Measurements from ENCODE around the gene OR10S1. TPM values are rescaled to one million over a fixed set of nuclear protein-coding genes. Genes with fewer than 3 reads are reported as not detected.

OR10S1 gene
- polyA plus RNA-seq, 3 donors: not detected

DNA sequence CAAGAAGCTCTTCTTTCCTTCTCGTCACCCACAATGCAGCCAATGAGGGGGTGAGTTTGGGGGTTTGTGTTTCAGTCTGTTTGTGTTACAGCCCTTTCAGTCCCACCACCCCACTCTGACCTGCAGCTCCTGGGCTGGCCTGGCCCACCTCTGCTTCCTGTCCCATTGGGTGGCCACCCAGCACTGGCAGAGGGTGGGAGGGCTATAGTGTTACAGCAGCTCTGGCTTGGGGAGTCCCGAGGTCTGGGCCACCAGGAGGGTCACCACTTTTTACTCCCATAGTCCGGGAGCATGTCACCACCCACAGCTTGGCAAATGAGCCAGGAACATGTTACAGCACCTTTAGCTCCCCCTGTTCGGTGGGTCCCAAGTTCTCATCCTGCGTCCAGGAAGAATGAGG, 1.7 kb upstream of the OR10S1 start:
- Histone ChIP-seq H2AFZ (ENCODE audit: insufficient read depth, low read depth, low read length, poor library complexity, severe bottlenecking) (no peak overlapping the region), H3K9me3 (replicated peaks in 1 of 2; ENCODE audit: control insufficient read depth in 1 of 2, insufficient read depth in 1 of 2, low read length in 2 of 2) (peaks cover 0 to 11% of the 10 kb centered on the region in 2 donors), H3K9ac (ENCODE audit: insufficient read depth, low read length, poor library complexity, severe bottlenecking) (no peak overlapping the region), H3K36me3 (replicated peaks in 1 of 2; ENCODE audit: control insufficient read depth in 1 of 2, insufficient read depth in 2 of 2, low read length in 2 of 2) (no peaks in the 10 kb centered on the region), H3K4me2 (replicated peaks; ENCODE audit: extremely low read depth, low read length, poor library complexity, severe bottlenecking) (no peak overlapping the region), H3K27ac (ENCODE audit: low read depth in 1 of 2, low read length in 2 of 2) (no peak overlapping the region), H4K20me1 (ENCODE audit: insufficient read depth, low read length) (no peaks in the 10 kb centered on the region), H3K79me2 (ENCODE audit: insufficient read depth, low read length) (no peaks in the 10 kb centered on the region), H3K4me1 (ENCODE audit: control insufficient read depth in 1 of 2, insufficient read depth in 2 of 2, low read length in 2 of 2) (no peaks in the 10 kb centered on the region), H3K27me3 (ENCODE audit: control insufficient read depth in 2 of 2, insufficient read depth in 2 of 2, low read length in 2 of 2) (no peaks in the 10 kb centered on the region), H3K4me3 (replicated peaks in 1 of 3; ENCODE audit: low read depth in 2 of 3, low read length in 3 of 3) (no peak overlapping the region)
- H3K27ac Mint-ChIP-seq: no peak overlapping the region
- no peak for TF ChIP-seq CTCF (IDR thresholded peaks at IDR 0.05)
- H3K4me1 Mint-ChIP-seq: no peaks in the 10 kb centered on the region
- no peak for DNase-seq
- intact Hi-C loops (cut with micrococcal nuclease): no loop called here
- H3K27me3 Mint-ChIP-seq (ENCODE audit: low read depth in 3 of 3): peaks cover 0 to 2% (median 0%) of the 10 kb centered on the region in 3 donors
- WGBS (ENCODE audit: insufficient coverage): 95% methylated on average over 2 of the region's 5 CpGs
- H3K36me3 Mint-ChIP-seq: no peaks in the 10 kb centered on the region
- H3K9me3 Mint-ChIP-seq: peaks cover 6 to 12% (median 10%) of the 10 kb centered on the region in 7 donors
- no peak overlapping the region for H3K4me3 Mint-ChIP-seq

DNA sequence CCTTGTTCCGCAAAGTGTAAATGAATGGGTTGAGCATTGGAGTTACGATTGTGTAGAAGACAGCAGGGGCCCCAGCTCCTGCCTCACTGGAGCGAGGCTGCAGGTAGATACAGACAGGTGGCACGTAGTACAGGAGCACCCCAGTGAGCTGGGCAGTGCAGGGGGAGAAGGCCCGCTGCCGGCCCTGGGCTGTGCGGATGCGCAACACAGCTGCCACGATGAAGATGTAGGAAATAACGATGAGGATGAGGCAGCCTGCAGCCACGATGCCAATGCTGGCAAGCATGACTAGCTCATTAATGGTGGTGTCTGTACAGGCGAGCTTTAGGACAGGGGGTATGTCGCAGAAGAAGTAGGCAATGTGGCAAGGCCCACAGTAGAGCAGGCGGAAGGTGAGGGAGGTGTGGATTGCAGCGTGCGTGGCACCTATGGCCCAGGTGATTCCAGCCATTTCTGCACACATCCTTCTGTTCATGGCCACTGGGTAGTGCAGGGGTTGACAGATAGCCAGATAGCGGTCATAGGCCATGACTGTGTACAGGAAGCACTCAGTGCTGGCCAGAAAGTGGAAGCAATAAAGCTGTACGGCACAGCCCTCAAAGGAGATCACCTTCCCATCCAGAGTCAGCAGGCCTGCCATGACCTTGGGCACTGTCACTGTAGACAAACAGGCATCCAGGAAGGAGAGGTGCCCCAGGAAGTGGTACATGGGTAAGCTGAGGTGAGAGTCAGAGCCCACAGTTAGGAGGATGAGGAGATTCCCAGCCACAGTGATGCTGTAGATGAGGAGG, 616 bp downstream of the OR10S1 start:
- intact Hi-C loops (cut with micrococcal nuclease): no loop called here
- 94% methylated on average over 17 of the region's 18 CpGs for WGBS (ENCODE audit: insufficient coverage)
- no peak overlapping the region for H3K27ac ChIP-seq (ENCODE audit: low read depth in 1 of 2, low read length in 2 of 2)
- no peak for DNase-seq
- H4K20me1 ChIP-seq (ENCODE audit: insufficient read depth, low read length): no peaks in the 10 kb centered on the region
- Mint-ChIP-seq H3K4me3 (no peak overlapping the region), H3K27me3 (ENCODE audit: low read depth in 3 of 3) (peaks cover 0 to 2% (median 0%) of the 10 kb centered on the region in 3 donors), H3K36me3 (no peaks in the 10 kb centered on the region), H3K4me1 (no peaks in the 10 kb centered on the region), H3K9me3 (peaks cover 2 to 7% (median 5%) of the 10 kb centered on the region in 7 donors), H3K27ac (no peak overlapping the region)
- H3K36me3 ChIP-seq (replicated peaks in 1 of 2; ENCODE audit: control insufficient read depth in 1 of 2, insufficient read depth in 2 of 2, low read length in 2 of 2): no peaks in the 10 kb centered on the region
- H3K4me3 ChIP-seq (replicated peaks in 1 of 3; ENCODE audit: low read depth in 2 of 3, low read length in 3 of 3): no peak overlapping the region
- no peaks in the 10 kb centered on the region for H3K27me3 ChIP-seq (ENCODE audit: control insufficient read depth in 2 of 2, insufficient read depth in 2 of 2, low read length in 2 of 2)
- TF ChIP-seq CTCF (IDR thresholded peaks at IDR 0.05): no peak
- no peaks in the 10 kb centered on the region for H3K4me1 ChIP-seq (ENCODE audit: control insufficient read depth in 1 of 2, insufficient read depth in 2 of 2, low read length in 2 of 2)
- H2AFZ ChIP-seq (ENCODE audit: insufficient read depth, low read depth, low read length, poor library complexity, severe bottlenecking): no peak overlapping the region
- H3K9ac ChIP-seq (ENCODE audit: insufficient read depth, low read length, poor library complexity, severe bottlenecking): no peak overlapping the region
- H3K9me3 ChIP-seq (replicated peaks in 1 of 2; ENCODE audit: control insufficient read depth in 1 of 2, insufficient read depth in 1 of 2, low read length in 2 of 2): peaks cover 0 to 9% of the 10 kb centered on the region in 2 donors
- no peaks in the 10 kb centered on the region for H3K79me2 ChIP-seq (ENCODE audit: insufficient read depth, low read length)
- no peak overlapping the region for H3K4me2 ChIP-seq (replicated peaks; ENCODE audit: extremely low read depth, low read length, poor library complexity, severe bottlenecking)

All from CD14-positive monocyte (primary cell).